HG02763 (cell line): Measurements from ENCODE around the gene DGKD.
"Not testable (repeated sequence)": the region's sequence is repeated elsewhere in the genome, so short reads cannot be mapped to it uniquely, and the experiment has no call there.

Experiments used
- ATAC-seq: cut with Tn5 transposase; IDR thresholded peaks from one replicate; pipeline ENCODE4 v1.9.1; 2021; ENCODE audit warnings: mild to moderate bottlenecking, moderate library complexity; ENCODE audit not compliant: unreplicated experiment

Gene DGKD

DNA sequence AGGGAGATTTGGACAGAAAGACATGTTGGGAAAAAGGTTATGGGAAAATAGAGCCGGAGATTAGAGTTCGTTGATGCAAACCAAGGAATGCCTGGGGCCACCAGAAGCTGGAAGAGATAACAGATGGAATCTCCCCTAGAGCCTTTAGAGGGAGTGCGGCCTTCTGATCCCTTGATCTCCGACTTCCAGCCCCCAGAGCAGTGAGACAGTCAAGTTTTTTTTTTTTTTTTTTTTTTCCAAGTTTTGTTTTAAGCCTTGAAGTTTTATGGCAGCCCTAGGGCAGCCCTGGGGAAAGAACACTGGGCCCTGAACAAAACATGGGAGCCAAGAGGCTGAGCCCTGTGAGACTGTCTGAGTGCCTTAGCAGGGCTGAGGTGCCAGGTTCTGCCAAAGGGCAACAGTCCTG, 6.5 kb downstream of the DGKD start:
- ATAC-seq, result no peak

DNA sequence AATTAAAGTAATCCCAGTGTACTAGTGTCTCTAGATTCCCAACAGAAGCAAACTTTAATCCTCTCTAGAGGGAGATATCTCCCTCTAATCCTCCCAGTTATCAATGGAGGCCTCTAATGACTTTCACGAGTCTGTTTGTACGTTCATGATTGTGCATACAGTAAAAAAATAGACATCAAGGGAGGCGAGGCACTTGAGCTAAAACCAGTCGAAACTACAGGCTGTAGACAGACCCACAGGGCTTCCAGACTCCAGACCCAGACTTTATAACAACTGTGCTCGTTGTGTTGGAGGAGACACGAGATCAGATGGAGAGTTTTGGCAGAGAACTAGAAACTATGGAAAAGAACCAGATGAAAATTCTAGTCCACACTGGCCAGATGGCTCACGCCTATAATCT, 7.0 kb downstream of the DGKD start:
- no peak for ATAC-seq

DNA sequence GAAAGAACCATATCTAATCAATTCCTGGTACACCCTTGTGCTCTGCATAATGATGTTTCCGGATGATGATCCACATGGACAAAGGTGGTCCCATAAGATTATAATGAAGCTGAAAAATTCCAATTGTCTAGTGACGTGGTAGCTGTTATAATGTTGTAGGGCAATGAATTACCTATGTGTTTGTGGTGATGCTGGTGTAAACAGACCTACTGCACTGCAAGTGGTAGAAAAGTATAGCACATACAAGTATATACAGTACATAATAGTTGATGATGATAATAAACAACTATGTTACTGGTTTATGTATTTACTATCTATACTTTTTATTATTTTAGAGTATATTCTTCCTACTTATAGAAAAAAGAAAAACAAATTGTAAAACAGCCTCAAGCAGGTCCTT, 8.4 kb downstream of the DGKD start:
- ATAC-seq, result no peak

DNA sequence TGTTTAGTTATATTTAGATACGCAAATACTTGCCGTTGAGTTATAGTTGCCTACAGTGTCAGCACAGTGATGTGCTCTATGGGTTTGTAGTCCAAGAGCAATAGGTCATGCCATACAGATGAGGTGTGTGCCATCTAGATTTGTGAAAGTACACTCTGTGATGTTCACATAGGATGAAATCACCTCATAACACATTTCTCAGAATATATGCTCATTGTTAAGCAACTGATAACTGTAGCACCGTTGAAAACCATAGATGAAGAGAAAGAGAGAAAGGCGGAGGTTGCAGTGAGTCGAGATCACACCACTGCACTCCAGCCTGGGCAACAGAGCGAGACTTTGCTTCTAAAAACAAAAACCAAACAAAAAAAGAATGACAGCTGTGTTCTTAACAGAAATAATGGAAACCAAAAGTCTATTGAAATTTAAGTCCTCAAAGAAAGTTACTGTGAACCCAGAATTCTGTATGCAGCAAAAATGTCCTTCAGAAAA, 9.5 kb downstream of the DGKD start:
- ATAC-seq, result no peak

DNA sequence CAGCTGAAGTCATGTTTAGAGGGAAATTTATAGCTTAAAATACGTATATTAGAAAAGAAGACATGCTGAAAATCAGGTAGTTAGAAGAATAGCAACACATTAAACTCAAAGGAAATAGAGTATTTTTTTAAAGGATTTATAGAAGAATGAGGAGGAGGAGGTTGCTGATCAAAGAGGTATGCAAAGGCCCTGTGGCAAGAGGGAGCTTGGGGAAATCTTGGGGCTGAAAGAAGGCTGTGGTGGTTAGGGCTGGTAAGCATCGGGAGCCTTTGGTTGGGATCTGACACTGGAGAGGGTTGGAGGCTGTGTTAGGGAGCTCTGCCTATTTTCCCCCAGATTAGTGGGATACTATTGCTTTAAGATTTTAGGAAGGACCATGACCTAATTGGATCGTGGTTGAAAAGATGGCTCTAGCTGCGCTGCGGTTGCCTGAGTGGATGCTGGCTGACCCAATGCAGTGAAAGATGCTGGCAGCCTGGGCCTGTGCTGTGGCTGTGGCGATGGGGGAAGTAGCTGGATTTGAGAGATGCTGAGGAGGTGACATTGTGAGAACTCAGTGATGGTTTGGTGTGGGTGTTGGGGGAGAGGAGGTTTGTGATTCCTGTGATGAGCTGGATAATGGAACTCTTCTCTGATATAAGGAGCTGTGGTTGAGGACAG, 11.7 kb downstream of the DGKD start:
- ATAC-seq, result no peak

DNA sequence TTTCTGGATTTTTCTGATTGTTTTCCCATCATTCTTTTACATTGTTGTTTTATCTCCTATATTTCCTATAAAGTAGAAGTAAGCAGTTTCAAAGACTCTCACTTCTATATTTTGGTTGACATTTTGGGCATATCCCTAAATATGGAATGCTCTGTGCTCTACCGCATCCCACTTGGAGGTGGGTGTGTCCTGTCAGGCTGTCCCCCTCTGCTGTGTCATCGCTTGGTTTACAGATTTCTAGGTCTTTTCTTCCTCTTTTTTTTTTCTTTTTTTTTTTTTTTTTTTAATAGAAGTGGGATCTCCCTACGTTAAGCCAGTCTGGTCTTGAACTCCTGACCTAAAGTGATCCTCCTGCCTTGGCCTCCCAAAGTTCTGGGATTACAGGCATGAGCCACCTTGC, 13.3 kb downstream of the DGKD start:
- no peak for ATAC-seq

DNA sequence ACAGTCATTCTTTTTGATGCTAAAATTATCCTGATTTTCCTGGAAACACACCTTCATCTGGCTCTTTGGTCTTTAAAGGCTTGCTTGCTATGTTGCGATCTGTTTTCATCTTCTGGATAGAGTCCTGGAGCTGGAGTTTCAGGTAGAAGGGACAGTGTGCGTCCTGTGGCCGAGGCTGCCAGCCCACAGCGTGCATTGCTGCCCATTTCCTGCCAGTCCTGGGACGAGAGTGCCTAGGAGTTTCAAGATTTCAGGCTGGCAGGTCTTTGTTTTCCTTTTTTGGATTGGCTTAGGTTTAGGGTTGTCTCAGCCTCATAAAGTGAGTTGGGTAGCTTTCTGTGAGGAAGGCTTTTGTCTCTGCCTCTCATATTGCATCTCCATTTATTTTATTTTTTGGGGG, 14.5 kb downstream of the DGKD start:
- ATAC-seq, result no peak

DNA sequence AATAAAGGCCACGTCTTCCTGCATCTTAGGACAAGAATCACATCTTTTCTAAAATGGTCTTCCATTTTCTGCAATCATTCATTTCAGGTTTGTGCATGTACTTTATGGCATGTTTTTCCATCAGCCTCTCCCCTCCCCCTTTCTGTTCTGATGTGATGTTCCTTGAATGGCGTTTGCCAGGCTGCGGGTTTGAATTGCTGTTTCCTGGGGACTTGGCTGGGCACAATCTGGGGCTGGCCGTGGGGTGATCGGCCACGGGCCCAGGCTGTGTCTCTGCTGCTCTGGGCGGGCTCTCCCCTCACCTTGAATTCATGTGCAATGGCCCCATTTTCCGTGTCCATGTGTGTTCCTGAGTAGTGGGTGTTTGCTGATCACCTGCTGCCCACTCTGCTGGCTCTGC, 15.2 kb downstream of the DGKD start:
- no peak for ATAC-seq

DNA sequence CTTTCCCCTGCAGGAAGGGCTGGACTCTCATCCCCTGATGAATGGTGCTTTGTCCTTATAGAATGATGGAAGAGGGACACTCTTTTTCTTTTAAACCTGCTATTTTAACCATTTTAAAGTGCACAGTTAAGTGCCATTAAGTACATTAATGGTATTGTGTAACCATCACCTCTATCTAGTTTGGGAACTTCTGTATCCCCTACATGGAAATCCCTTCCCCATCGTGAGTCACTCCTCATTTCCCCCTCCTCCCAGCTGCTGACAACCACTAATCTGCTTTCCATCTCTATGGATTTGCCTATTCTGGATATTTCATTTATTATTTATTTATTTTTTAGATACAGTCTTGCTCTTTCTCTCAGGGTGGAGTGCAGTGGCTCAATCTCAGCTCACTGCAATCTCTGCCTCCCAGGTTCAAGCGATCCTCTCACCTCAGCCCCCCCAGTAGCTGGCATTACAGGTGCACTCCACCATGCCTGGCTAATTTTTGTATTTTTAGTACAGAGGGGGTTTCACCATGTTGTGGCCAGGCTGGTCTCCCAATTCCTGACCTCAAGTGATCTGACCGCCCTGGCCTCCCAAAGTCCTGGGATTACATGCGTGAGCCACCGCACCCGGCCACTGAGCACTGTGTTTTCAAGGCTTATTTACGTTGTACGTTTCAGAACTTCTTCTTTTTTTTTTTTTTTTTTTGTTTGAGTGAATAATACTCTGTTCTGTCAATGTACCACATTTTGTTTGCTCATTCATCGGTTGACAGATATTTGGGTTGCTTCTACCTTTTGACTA, 15.8 kb downstream of the DGKD start:
- ATAC-seq, result no peak

DNA sequence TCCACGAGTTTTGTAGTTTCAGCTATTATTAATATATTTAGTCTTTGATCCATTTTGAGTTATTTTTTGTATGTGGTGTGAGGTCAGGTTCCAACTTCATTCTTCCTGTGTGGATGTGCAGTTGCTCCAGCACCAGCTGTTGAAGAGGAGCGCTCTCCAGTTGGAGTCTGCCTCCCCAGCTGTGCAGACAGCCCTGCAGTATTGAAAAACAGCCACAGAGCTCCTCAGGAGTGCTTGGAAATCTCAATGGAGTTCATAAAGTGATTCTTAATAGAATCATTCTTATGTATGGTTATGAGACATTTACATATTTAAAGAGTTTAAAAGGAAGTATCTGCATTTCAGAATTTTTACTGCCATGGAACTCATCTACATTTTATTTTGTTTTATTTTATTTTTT, 17.3 kb downstream of the DGKD start:
- ATAC-seq, result no peak

DNA sequence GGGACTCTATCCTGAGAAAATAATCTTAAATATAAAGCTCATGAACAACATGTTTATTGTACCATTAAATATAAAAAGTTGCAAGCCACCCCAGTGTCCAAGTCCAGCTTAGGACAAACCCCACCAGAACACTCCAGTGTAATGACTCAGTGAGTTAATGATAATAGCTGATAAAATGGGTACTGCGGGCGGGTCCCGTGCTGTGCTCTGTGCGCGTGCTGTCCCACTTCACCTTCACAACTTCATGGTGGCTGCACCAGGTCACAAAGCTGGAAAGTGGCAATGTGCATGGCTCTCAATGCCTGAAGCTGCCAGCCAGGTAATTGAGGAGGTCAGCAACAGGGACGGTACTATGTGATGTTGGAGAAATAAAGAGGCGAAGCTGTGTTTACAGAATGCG, 18.6 kb downstream of the DGKD start:
- ATAC-seq, result no peak

DNA sequence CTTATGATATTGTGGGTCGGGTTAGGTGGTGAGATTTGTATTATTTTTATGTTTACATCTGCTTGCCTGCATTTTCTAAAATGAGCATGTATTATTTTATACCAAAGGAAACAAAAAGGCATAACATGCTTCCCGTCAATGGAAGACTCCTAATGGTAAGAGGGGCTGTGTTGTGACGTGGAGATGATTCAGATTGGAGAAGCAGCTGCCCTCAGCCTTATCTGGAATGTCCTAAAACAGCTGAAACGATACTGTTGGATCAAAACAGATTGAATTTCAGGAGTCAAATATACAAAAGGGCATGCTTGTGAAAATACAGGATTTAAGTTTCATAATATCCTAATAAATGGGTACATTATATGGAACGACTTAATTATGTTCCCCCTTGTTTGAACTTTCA, 19.0 kb downstream of the DGKD start:
- ATAC-seq, result no peak

DNA sequence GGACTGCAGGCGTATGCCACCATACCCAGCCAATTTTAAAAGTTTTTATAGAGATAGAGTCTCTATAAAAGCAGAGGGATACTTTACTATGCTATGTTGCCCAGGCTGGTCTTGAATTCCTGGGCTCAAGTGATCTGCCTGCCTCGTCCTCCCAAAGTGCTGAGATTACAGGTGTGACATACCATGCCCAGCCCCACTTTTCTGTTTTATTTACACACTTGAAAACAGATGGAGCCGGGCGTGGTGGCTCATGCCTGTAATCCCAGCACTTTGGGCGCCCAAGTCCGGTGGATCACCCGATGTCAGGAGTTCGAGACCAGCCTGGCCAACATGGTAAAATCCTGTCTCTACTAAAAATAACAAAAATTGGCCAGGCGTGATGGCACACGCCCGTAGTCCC, 20.5 kb downstream of the DGKD start:
- not testable (repeated sequence) for ATAC-seq

DNA sequence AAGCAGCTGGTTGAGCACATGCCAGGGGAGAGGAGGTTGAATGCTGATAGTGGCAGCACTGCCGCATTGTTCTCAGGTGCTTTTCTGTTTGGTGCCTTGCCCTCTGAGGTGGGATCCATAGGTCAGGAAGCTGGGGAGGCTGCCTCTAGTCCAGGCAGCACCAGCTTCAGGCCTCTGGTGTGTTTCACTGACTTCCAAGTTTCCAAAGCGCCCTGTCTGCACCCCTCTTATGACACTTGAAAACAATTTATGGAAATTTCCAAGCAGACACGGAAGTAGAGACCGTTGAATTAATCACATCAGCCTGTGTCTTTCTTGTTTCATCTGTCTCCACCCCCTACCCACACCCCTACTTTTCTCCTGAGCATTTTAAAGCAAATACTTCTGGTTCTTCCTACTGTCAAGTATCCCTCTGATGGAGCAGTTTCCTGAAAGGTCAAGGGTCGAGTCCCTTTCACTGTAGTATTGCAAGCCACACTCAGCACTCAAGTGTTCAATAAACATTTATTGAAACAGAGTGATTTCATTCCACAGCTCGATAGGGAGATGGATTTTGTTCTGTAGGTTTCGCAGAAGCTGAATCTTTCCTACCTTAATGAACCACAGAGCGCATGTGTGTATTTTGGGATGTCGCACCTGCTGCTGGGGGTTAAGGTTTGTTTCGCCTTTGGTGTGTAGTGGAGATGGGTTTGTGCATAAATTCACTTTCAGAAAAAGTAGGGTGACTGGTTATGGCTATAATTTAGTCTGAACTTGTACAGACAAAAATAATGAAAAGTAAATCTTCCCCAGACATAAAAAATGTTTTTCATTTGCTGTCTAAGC, 21.4 kb downstream of the DGKD start:
- ATAC-seq, result no peak

DNA sequence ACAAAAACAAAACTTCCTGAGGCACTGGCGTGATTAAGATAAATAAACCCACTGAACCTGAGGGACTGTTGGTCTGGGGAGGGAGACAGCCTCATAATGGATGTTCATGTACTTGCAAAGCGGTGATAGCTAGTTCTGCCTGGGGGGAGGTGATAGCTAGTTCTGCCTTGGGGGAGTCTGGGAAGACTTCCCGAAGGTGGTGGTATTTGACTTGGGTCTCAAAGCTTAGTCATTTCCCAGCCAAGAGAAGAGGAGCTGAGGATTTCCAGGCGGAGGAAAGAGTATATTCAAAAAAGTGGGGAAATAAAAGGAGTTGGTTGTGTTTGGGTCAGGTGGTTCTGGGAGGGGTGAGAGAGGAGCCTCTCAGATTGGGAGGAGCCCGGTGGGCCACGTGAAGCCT, 24.7 kb downstream of the DGKD start:
- no peak for ATAC-seq

DNA sequence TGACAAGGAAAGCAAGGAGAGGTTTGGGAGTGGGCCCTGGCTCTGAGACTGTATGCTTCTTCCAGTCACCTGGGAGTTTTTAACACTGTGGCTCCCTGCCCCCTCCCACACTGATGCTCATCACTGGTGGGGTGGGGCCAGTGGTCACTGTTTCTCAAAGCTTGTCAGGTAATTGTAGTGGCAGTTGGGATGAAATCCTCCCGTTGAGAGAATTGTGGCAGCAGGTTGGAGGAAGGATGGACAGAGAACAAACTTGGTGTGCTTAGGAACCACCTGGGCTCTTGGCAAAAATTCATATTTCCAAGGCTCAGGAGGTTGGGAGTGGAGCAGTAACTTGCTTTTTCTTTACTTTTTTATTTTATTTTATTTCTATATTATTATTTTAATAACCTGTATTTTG, 25.1 kb downstream of the DGKD start:
- no peak for ATAC-seq

DNA sequence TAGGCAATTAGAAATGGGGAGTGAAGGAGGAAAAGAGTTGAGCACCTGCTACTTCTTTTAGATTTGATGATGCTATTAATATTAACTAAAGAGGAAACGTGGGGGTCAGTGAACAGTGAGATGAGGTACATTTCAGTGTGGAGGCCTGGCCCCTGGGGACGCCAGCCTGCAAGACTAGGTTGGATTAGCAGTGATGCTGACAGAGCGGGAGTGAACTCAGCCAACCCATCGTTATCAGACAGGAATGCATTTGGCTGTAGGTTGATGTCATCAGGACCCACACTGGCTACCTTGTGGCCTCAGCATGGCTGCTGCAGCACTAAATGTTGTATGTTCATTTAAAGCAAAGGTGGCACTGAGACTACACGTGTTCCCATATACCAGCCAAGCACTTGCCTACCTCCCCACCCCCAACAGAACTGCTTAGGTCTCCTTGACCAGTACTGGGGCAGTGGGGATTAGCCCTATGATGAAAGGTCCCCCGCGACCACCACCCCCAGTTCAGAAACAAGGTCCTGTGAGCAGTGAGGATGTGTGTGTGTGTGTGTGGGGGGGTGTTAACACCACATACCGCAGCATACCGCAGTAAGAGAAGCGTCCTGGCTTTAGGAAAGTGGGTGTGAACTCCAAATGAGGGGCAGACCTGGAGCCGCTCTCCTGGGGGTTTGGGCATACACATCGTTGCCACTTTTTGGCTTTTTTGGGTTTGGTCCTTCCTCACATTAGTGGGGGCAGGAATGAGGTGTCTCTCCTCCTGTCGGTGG, 26.0 kb downstream of the DGKD start:
- ATAC-seq, result no peak

DNA sequence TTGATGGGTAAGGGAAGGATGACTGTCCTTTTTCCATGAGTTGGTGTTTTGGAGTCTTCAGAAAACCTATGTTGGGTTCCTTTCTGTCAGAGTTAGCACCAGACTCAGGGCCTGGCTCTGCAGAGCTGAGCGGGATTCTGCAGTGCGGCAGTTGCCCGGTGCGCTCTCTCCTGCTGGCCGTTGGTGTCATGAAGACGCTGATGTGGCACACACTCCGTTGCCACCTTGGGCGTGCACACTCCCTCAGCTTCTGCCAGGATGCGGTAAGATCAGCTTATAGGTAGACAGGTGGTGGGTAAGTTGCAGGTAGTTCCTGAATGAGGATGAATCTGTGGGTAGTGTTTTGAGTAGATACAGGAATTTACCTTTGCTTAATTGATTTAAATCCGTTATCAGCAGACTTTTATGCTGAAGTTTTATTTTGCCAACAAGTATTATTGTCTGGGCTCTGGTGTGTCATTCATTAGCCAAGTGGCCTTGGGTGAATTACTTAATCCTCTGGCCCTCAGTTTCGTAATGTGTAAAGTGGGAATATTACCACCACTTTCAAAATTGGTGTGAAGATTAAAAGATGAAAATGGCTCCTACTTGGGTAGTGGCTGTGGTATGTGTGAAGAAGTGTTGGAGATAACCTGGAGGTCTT, 26.8 kb downstream of the DGKD start:
- no peak for ATAC-seq

DNA sequence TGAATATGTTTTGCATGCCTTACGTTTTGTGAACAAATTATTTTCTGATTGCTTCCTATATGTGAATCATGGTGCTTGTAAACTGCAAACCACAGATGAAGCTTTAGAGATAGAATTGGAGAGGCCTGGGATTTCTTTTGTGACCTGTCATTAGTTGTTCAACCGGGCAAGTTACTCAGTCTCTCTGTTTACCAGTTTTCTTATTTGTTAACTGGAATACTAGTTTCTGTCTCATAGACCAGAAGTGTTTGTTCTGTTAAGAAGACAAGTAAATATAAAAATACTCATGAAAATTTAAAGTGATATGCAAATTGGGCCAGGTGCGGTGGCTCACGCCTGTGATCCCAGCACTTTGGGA, 27.3 kb downstream of the DGKD start:
- no peak for ATAC-seq

DNA sequence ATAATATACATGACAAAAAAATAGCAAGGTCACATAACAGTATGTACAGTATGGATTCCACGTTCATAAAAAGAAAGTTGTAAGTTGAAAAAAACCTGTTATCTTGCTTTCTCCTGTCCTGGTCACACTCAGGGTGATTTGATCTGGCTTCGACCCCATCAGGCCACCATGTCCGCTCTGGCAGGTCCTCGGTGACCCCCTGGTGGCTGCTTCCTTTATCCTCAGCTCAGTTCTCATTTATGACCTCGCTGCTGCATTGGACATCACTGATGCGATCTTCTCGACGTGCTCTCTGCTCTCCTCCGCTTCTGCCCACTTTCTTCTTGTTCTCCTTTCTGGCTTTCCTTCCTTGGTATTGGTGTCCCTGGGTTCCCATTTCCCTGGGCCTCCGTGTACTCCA, 29.7 kb downstream of the DGKD start:
- no peak for ATAC-seq
